ENCODE measurements around the gene AGAP5. TPM values are rescaled to one million over a fixed set of nuclear protein-coding genes. Genes with fewer than 3 reads are reported as not detected.

AGAP5 gene
- total and polyA plus RNA-seq, 2 experiments from 2014 or later, result 0.80 to 3.9 TPM

- Histone ChIP-seq H3K79me2 (ENCODE audit: insufficient read depth) (peaks cover 80% of the 10 kb centered on the region), H3K4me1 (ENCODE audit: insufficient read depth) (peaks cover 8% of the 10 kb centered on the region), H3K9me3 (ENCODE audit: low read depth) (no peaks in the 10 kb centered on the region), H3K27me3 (replicated peaks; ENCODE audit: insufficient read depth) (no peaks in the 10 kb centered on the region), H3K9me2 (ENCODE audit: insufficient read depth) (no peaks in the 10 kb centered on the region), H4K20me1 (ENCODE audit: insufficient read depth) (no peaks in the 10 kb centered on the region), H3F3A (ENCODE audit: insufficient read depth) (no peaks in the 10 kb centered on the region), H3K27ac (no peak overlapping the region), H3K4me2 (ENCODE audit: unreplicated experiment) (no peak overlapping the region), H3K4me3 (no peak overlapping the region), H2AFZ (no peak overlapping the region), H3K9ac (no peak overlapping the region), H3K36me3 (ENCODE audit: low read depth) (no peaks in the 10 kb centered on the region)
- WGBS, 2 experiments (ENCODE audit: low coverage in 1 of 2, low lambda C conversion rate in 2 of 2, missing lambda C conversion rate in 2 of 2), result 89 to 92% methylated on average over 13 to 16 of the region's 16 CpGs
- TF ChIP-seq EZH2 (IDR thresholded peaks at IDR 0.05; ENCODE audit: insufficient read depth, poor library complexity, severe bottlenecking) (no peak), EZH2phosphoT487 (IDR thresholded peaks at IDR 0.05; ENCODE audit: insufficient read depth, low read depth) (no peak)
- in situ Hi-C loops (cut with MboI), result no loop called here
- DNase-seq, result no peak
Observed at GRCh38 chr10:73734028-73734720, 36.3 kb upstream of the AGAP5 start.

GRCh38 chr10:73732931-73733623 is 35.2 kb upstream of the AGAP5 start:
- WGBS, 2 experiments (ENCODE audit: low coverage in 1 of 2, low lambda C conversion rate in 2 of 2, missing lambda C conversion rate in 2 of 2), result 82 to 87% methylated on average over 35 to 84 of the region's 84 CpGs
- no peak overlapping the region for H3K4me3 ChIP-seq
- H2AFZ ChIP-seq, result no peak overlapping the region
- no peaks in the 10 kb centered on the region for H3K9me3 ChIP-seq (ENCODE audit: low read depth)
- H3K27ac ChIP-seq, result no peak overlapping the region
- no peaks in the 10 kb centered on the region for H3F3A ChIP-seq (ENCODE audit: insufficient read depth)
- TF ChIP-seq EZH2phosphoT487 (IDR thresholded peaks at IDR 0.05; ENCODE audit: insufficient read depth, low read depth), result no peak
- TF ChIP-seq EZH2 (IDR thresholded peaks at IDR 0.05; ENCODE audit: insufficient read depth, poor library complexity, severe bottlenecking), result no peak
- peaks cover 90% of the 10 kb centered on the region for H3K79me2 ChIP-seq (ENCODE audit: insufficient read depth)
- no peaks in the 10 kb centered on the region for H3K27me3 ChIP-seq (replicated peaks; ENCODE audit: insufficient read depth)
- H3K9ac ChIP-seq, result no peak overlapping the region
- H3K4me1 ChIP-seq (ENCODE audit: insufficient read depth), result peaks cover 16% of the 10 kb centered on the region
- no peaks in the 10 kb centered on the region for H4K20me1 ChIP-seq (ENCODE audit: insufficient read depth)
- no peaks in the 10 kb centered on the region for H3K9me2 ChIP-seq (ENCODE audit: insufficient read depth)
- DNase-seq, result no peak
- H3K36me3 ChIP-seq (ENCODE audit: low read depth), result no peaks in the 10 kb centered on the region
- in situ Hi-C loops (cut with MboI), result no loop called here
- no peak overlapping the region for H3K4me2 ChIP-seq (ENCODE audit: unreplicated experiment)

- DNase-seq, result no peak
- Histone ChIP-seq H4K20me1 (ENCODE audit: insufficient read depth) (no peaks in the 10 kb centered on the region), H2AFZ (no peak overlapping the region), H3K4me2 (ENCODE audit: unreplicated experiment) (no peak overlapping the region), H3K79me2 (ENCODE audit: insufficient read depth) (peaks cover 90% of the 10 kb centered on the region), H3K9me3 (ENCODE audit: low read depth) (no peaks in the 10 kb centered on the region), H3K9me2 (ENCODE audit: insufficient read depth) (no peaks in the 10 kb centered on the region), H3K4me3 (no peak overlapping the region), H3K27me3 (replicated peaks; ENCODE audit: insufficient read depth) (no peaks in the 10 kb centered on the region), H3F3A (ENCODE audit: insufficient read depth) (no peaks in the 10 kb centered on the region), H3K9ac (no peak overlapping the region), H3K27ac (no peak overlapping the region), H3K36me3 (ENCODE audit: low read depth) (0 out of 2 replicates have a peak, but pooled peaks cover 4% of the 10 kb centered on the region), H3K4me1 (ENCODE audit: insufficient read depth) (peaks cover 16% of the 10 kb centered on the region)
- TF ChIP-seq EZH2phosphoT487 (IDR thresholded peaks at IDR 0.05; ENCODE audit: insufficient read depth, low read depth) (no peak), EZH2 (IDR thresholded peaks at IDR 0.05; ENCODE audit: insufficient read depth, poor library complexity, severe bottlenecking) (no peak)
- in situ Hi-C loops (cut with MboI), result no loop called here
- WGBS, 2 experiments (ENCODE audit: low coverage in 1 of 2, low lambda C conversion rate in 2 of 2, missing lambda C conversion rate in 2 of 2), result 96 to 97% methylated on average over 20 of the region's 20 CpGs
Observed at GRCh38 chr10:73732426-73732825, 34.5 kb upstream of the AGAP5 start.

GRCh38 chr10:73731588-73732375 is 33.9 kb upstream of the AGAP5 start:
- peaks cover 16% of the 10 kb centered on the region for H3K4me1 ChIP-seq (ENCODE audit: insufficient read depth)
- H3K27me3 ChIP-seq (replicated peaks; ENCODE audit: insufficient read depth), result no peaks in the 10 kb centered on the region
- no peak for TF ChIP-seq EZH2phosphoT487 (IDR thresholded peaks at IDR 0.05; ENCODE audit: insufficient read depth, low read depth)
- no peak for TF ChIP-seq EZH2 (IDR thresholded peaks at IDR 0.05; ENCODE audit: insufficient read depth, poor library complexity, severe bottlenecking)
- no peak overlapping the region for H2AFZ ChIP-seq
- no peak for DNase-seq
- peak overlapping the region; percentile 94 for H3K4me3 ChIP-seq
- peak overlapping the region; percentile 90 for H3K9ac ChIP-seq
- peaks cover 86% of the 10 kb centered on the region for H3K79me2 ChIP-seq (ENCODE audit: insufficient read depth)
- no peaks in the 10 kb centered on the region for H3K9me2 ChIP-seq (ENCODE audit: insufficient read depth)
- 87 to 90% methylated on average over 39 to 42 of the region's 42 CpGs for WGBS, 2 experiments (ENCODE audit: low coverage in 1 of 2, low lambda C conversion rate in 2 of 2, missing lambda C conversion rate in 2 of 2)
- peak overlapping the region; percentile 98 for H3K4me2 ChIP-seq (ENCODE audit: unreplicated experiment)
- no peaks in the 10 kb centered on the region for H4K20me1 ChIP-seq (ENCODE audit: insufficient read depth)
- peak overlapping the region; percentile 89 for H3K27ac ChIP-seq
- H3K36me3 ChIP-seq (ENCODE audit: low read depth), result 0 out of 2 replicates have a peak, but pooled peaks cover 8% of the 10 kb centered on the region
- in situ Hi-C loops (cut with MboI), result no loop called here
- H3F3A ChIP-seq (ENCODE audit: insufficient read depth), result no peaks in the 10 kb centered on the region
- H3K9me3 ChIP-seq (ENCODE audit: low read depth), result no peaks in the 10 kb centered on the region
